ENCODE data around the gene GPR78.

The GPR78 gene

DNA sequence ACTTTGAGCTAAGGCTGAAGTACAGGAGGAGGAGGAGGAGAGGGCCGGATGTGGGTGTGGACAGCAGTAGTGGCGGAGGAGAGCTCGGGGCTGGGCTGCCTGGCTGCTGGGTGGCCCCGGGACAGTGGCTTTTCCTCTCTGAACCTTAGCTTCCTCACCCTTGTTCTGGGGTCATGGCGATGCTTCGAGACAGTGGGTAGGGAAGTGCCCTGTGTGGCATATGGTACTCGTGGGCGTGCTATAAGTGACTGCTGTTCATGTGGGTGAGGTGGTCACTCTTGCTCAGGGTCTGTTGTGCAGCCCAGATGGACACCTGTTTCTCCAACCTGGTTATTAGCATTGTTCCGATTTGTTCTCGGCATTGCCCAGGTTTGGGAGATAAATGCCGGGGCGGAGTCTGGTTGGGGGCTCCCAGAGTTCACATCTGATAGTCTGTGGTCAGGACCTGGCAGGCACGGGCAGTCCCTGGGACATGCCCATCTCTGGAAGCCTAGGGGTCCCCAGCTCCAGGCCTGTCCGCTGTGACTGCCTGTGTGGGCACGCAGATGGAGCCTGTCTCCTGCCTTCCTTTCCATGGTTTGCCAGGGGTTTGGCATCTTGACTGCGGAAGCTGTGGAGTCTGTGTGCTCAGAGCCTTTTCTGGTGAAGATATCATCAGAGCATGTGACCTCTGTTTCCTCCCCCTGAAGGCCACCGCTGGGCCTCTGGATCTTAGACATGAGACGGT lies 7.4 kb downstream of the GPR78 start:
- DNase-seq, result no peak

DNA sequence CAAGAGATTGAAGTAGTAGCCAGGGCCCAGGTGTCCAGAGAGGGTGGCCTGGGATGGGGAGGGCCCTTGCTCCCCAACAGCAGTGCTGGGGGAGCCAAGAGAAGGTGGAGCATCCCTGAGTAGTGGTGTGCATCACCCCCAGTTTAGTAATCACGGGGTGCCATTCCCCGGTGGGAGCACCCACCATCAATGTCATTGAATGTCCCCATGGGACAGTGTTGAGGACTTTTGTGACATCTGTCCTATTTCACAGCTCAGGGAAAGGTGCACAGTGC lies 7.9 kb downstream of the GPR78 start:
- no peak for DNase-seq

DNA sequence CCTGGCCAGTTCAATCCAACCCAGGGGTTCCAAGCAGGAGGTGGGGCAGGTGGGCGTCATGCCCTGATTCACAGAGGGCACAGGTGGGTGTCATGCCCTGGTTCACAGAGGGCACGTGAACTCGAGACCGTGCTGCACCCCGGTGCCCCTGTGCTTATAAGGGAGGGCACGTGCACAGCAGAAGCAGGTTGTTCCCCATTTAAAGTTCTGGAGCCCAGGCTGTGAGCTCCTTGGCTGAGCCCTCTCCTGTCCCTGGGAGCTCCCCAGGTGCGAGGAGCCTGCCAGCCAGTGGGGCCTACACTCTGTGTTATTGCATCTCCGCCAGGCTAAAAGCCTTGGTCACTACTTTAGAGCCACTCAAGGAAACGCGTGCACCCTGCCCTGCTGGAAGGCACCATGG lies 9.1 kb downstream of the GPR78 start:
- no peak for DNase-seq

GRCh38 chr4:8589823-8590545 lies 9.8 kb downstream of the GPR78 start:
- no peak for DNase-seq

DNA sequence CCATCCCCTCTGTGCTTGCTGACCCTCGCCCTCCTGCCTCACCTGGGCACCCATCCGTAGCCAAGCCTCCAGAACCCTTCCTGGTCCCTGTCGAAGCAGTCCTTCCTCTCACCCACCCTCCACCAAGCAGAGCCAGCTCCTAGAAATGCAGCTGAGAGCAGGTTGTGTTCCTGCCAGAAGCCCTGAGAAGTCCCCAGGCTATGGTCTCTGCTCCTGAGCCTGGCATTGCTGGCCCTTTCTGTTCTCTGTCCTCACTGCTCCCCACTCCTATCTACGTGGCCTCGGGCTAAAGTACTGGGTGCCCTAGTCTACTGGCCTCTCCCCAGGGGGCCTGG lies 10.3 kb downstream of the GPR78 start:
- no peak for DNase-seq

- DNase-seq, result no peak
These were observed 10.9 kb downstream of the GPR78 start for GRCh38 chr4:8591114-8591513.

DNA sequence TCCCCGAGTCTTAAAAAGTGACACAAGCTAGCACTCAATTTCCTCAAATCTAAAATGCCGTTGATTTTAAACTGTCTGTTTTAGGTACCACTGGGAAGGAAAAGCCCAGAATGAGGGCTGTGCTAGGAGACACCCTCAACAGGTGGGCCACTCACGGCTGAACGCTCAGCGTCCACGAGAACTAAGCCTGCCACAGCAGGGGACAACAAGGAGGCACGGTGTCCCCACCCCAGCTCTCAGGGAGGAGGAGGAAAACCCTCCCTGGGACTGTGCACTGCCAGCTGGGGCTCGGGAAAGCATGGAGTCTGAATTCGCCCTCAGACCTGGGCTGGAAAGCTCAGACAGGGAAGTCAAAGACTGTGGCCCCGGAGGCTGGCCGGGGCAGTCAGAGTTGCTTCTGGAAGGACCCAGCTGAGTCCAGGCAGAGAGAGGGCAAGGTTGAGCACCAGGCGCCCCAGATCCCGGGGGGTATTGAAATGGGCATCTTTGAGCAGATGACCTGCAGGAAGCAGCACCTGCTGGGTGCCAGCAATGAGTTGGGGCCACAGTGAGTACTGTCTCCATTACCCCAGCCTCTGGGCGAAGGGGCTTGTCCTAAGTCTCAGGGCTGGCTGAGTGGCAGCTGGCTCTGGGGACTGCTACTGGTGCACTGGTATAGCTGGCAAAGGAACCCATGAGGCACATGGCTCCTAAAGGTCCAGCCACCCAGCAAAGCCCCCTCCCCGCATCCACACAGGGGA lies 11.6 kb downstream of the GPR78 start:
- DNase-seq, result no peak

GRCh38 chr4:8592366-8593263 lies 12.4 kb downstream of the GPR78 start, which contains the start of gene CPZ:
TSS of gene CPZ (plus strand) at chr4:8592765. CDS start at chr4:8592834, 69 bp downstream.
- no peak for DNase-seq

- no peak for DNase-seq
These were observed 13.3 kb downstream of the GPR78 start for GRCh38 chr4:8593264-8594096.

DNA sequence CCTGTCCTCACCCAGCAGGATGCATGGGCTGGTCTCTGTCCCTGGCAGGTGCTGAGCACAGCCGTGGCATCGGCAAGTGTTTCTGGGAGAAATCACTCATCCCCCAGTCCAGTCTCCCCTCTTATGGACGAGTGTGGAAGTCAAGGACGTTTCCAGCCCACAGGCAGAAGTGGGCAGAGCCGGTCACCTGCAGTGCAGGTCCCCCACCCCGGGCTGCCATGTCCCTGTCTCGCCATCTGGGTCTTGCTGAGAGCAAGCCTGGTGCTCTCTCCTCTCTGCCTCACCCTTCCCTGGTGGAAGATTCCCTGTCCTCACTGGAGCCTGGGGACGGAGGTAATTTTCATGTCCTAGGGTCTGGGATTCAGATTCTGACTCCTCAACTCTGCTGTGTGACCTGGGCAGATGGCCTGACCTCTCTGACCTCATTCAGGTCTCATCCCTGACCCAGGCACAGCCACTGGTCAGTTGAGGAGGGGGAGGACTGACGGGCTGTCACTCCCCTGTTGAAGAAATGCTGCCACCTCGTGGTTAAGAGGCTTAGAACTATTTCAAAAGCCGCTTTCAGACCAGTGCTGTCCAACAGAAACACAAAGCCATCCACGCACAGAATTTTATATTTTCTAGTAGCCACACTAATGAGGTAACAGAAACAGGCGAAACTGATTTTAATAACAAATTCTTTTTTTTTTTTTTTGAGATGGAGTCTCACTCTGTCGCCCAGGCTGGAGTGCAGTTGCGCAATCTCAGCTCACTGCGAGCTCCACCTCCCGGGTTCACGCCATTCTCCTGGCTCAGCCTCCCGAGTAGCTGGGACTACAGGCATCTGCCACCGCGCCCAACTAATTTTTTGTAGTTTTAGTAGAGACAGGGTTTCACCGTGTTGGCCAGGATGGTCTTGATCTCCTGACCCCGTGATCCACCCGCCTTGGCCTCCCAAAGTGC lies 14.2 kb downstream of the GPR78 start:
- peak; percentile 62 for DNase-seq

DNA sequence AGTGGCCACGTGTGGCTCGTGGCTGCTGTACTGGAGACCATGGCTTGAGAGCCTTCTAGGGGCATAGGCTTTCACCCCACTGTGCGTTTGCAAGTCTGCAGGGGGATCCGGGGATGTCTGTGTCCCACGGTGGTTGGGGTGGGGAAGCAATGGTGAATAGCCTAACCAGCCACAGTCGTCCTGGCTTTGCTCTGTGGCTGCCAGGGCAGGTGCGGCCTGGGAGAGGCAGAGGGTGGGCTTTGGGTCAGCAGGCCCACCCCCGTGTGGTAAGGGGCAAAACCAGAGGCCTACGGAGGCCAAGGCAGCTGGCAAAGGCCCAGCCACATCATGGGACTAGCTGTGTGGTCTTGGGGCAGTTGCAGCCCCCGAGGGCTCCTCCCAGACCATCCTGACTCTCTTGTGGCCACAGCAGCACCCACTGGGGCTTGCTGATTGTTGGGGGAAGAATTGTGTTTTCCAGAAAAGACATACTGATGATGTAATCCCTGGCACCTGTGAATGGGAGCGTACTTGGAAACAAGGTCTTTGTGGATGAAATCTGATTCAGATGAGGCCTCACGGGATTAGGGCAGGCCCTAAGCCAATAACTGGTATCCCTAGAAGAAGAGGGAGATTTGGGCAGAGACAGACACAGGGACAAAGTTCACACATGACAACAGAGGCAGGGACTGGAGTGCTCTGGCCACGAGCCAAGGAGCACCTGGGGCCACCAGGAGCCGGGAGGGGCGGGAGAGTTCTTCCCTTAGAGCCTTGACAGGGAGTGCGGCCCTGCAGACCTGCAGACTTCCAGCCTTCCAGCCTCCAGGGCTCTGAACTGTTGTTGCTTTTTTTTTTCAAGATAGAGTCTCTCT lies 15.3 kb downstream of the GPR78 start:
- DNase-seq, result no peak

- no peak for DNase-seq
These were observed 16.7 kb downstream of the GPR78 start for GRCh38 chr4:8596891-8597290.

GRCh38 chr4:8597319-8597718 lies 17.1 kb downstream of the GPR78 start:
- DNase-seq, result no peak

DNA sequence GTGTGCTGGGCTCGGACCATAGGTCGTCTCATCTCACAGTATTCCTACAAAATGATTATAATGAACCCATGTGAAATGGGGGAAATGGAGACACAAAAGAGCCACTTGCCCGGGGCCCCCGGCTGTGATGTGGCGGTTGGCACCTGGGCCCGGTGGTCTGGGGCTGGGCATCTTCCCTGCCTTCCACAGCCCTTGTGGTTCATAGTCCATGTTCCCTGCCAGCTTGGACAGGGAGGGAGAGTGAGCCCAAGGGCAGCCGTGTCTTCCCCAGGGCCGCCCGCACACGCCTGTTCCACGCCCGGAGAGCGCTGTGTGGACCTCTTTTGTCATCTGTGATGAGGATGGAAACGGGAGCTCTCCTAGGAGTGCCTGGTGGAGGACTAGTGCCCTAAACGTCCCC lies 17.6 kb downstream of the GPR78 start:
- no peak for DNase-seq

DNA sequence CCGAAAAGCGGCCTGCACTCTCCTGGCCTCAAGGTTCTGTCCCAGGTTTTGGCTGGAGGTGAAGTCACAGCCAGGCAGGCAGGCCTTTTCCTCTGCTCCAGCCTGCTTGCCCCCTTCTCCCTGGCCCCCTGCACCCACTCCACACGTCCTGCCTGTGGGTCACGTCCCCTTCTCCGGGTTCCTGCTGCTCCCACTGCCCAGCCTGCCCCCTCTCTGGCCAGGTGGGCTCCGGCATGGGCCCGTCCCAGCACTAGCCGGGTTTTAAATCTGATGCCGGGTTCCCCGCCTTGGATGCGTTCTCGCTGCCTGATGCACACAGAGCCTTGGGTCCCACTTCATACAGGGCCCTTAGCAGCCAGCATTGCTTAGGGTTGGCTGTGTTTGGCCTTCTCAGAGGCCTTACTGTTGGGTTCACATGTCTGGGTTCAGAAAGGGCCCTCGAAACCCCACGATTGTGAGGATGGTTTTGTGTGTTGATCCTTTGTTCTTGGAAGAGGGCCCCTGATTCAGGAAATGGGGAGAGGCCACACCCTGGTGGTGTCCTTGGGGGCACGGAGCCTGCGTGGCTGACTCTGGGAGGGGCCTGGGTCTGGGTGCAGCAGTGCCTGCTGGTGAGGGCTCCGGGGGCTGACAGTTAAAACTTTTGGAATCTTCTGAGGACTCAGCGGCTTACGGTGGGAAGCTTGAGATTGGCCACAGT lies 18.3 kb downstream of the GPR78 start:
- DNase-seq, result no peak

DNA sequence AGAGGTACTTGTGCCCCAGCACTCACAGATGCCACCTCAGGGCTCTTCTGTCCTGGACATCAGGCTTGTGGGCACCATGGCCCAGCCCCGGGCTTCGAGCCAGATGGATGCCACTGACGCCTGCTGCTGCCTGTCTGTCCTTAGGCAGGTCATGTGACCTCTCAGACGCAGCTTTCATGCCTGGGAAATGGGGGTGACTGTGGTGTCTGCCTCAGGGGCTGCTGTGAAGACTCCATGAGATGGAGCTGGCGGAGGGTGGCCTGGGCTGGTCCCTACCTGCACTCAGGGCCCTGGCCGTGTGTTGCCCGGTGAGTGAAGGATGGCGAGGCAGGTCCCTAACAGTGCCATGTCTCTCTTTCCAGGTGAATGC lies 18.9 kb downstream of the GPR78 start:
- no peak for DNase-seq

- DNase-seq, result no peak
These were observed 19.5 kb downstream of the GPR78 start for GRCh38 chr4:8599657-8600056.

DNA sequence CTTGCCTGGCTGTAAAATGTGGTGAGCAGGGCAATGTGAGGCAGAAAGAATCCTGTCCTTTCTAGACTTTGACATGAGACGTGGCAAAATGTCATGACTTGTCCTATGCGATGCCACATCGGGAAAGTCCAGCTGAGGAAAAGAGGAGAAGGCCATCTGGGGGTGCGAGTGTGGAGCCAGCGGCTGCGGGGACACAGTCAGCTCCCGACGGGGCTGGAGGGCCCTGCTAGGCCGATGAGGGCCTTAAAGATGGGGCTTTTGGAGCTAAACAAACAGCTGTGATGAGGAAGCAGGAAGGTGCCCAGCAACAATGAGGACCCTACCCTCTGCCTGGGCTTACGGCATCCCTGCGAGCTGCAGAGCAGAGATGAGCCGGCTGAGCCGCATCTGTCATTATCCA lies 20.1 kb downstream of the GPR78 start:
- no peak for DNase-seq

DNA sequence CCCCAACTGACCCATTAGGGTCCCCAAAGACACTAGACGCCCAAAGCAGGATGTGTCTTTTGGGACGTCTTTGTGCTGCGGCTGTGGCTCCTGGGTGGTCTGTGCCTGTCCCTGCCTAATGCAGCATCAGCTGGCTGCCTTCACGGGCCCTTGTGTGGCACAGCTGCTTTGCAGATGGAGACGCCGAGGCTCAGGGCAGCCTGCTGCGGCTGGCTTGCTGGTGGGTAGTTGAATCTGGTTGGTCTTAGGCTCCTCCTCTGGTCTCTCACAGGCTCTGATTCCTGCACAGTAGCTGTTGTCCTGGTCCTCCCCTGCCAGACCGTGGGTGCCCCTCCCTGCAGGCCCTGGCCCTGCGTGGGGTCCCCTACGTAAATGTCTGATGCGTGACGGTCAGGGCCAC lies 20.5 kb downstream of the GPR78 start:
- no peak for DNase-seq

DNA sequence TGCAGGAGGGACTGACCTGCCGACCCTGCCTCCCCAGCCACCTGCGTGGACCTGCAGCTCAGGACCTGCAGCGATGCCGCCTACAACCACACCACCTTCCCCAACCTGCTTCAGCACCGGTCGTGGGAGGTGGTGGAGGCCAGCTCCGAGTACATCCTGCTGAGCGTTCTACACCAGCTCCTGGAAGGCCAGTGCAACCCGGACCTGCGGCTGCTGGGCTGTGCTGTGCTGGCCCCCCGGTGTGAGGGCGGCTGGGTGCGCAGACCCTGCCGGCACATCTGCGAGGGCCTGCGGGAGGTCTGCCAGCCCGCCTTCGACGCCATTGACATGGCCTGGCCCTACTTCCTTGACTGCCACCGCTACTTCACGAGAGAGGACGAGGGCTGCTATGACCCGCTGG lies 20.9 kb downstream of the GPR78 start:
- no peak for DNase-seq
